ENCODE results near the gene LIG1. TPM values are rescaled to one million over a fixed set of nuclear protein-coding genes. Genes with fewer than 3 reads are reported as not detected.

Gene LIG1
- total and polyA plus RNA-seq, 2 experiments from 2014 or later: 79.3 to 96.9 TPM

- Histone ChIP-seq H3K4me3 (no peak overlapping the region), H3K4me2 (no peak overlapping the region), H3F3A (replicated peaks; ENCODE audit: low read depth) (no peaks in the 10 kb centered on the region), H3K4me1 (ENCODE audit: insufficient read depth) (no peaks in the 10 kb centered on the region; the same call in 1 of the 2 replicates), H2AFZ (no peak overlapping the region), H3K36me3 (ENCODE audit: insufficient read depth) (peaks cover 12% of the 10 kb centered on the region), H3K27me3 (ENCODE audit: insufficient read depth) (no peaks in the 10 kb centered on the region), H4K20me1 (replicated peaks; ENCODE audit: insufficient read depth) (peaks cover 3% of the 10 kb centered on the region; the same call in 1 of the 2 replicates), H3K27ac (ENCODE audit: low read depth) (no peak overlapping the region), H3K9me2 (ENCODE audit: insufficient read depth) (no peaks in the 10 kb centered on the region), H3K79me2 (replicated peaks; ENCODE audit: insufficient read depth) (no peaks in the 10 kb centered on the region)
- H3K27ac Mint-ChIP-seq: no peak overlapping the region
- ATAC-seq (no peak), DNase-seq (ENCODE audit: low spot score) (no peak)
- peaks cover 36% of the 10 kb centered on the region for H3K9me3 Mint-ChIP-seq
- H3K4me1 Mint-ChIP-seq: peaks cover 8% of the 10 kb centered on the region; the same call in 1 of the 3 replicates
- peaks cover 13% of the 10 kb centered on the region for H3K27me3 Mint-ChIP-seq (ENCODE audit: insufficient read depth, low read depth, poor library complexity)
- H3K4me3 Mint-ChIP-seq: no peak overlapping the region
- H3K36me3 Mint-ChIP-seq (ENCODE audit: low read depth): peaks cover 61% of the 10 kb centered on the region
- TF ChIP-seq EZH2 (IDR thresholded peaks at IDR 0.05; ENCODE audit: low read depth, unreplicated experiment) (no peak), REST (IDR thresholded peaks at IDR 0.05; ENCODE audit: unreplicated experiment) (no peak), POLR2AphosphoS5 (IDR thresholded peaks at IDR 0.05; ENCODE audit: low read depth) (no peak), ETS1 (IDR thresholded peaks at IDR 0.05) (no peak), STAT1 (IDR thresholded peaks at IDR 0.05; ENCODE audit: unreplicated experiment) (no peak), NANOG (IDR thresholded peaks at IDR 0.05; ENCODE audit: borderline replicate concordance) (no peak), ZNF462 (CRISPR knock-in tag; IDR thresholded peaks at IDR 0.05) (no peak), EZH2phosphoT487 (IDR thresholded peaks at IDR 0.05; ENCODE audit: unreplicated experiment) (no peak), CREB1 (CRISPR knock-in tag; IDR thresholded peaks at IDR 0.05; ENCODE audit: low read depth) (no peak), ZNF331 (CRISPR knock-in tag; IDR thresholded peaks at IDR 0.05; ENCODE audit: low read depth) (no peak), JUNB (IDR thresholded peaks at IDR 0.05; ENCODE audit: unreplicated experiment) (no peak), CTCF (conservative IDR thresholded peaks at IDR 0.05; ENCODE audit: low read depth in 2 of 2) (no peak), ZNF114 (CRISPR knock-in tag; IDR thresholded peaks at IDR 0.05) (no peak)
Observed at GRCh38 chr19:48186015-48186414, 15.9 kb upstream of the LIG1 start.
